ENCODE results near the gene SMARCE1. TPM values are rescaled to one million over a fixed set of nuclear protein-coding genes. Genes with fewer than 3 reads are reported as not detected.
"Not testable (repeated sequence)": the region's sequence is repeated elsewhere in the genome, so short reads cannot be mapped to it uniquely, and the experiment has no call there.

Gene SMARCE1
- total RNA-seq, 2 experiments from 2014 or later: 103 to 104 TPM

GRCh38 chr17:40598301-40598618 is 49.4 kb downstream of the SMARCE1 start:
- H3K4me1 Mint-ChIP-seq (ENCODE audit: low read depth): peaks cover 81% of the 10 kb centered on the region
- intact Hi-C loops (cut with micrococcal nuclease): loop anchor here (1.0 to 2.0 kb wide), 4 partner anchors 15 to 117 kb away; partner anchors contain the start of gene CCR7
- no peak for DNase-seq
- H3K4me3 Mint-ChIP-seq: peak overlapping the region; percentile 43
- no peaks in the 10 kb centered on the region for H3K27me3 Mint-ChIP-seq
- H3K27ac Mint-ChIP-seq: peak overlapping the region; percentile 94
- ChIA-PET CTCF (interaction anchor here (0.8 to 3.6 kb wide), 6 partner anchors 18 to 1090 kb away, joined by 3 to 47 read pairs (median 5); partner anchors contain the start of genes CCR7 and EIF1), POLR2A (interaction anchor here (0.7 to 2.8 kb wide), 6 partner anchors 10 to 36 kb away, joined by 3 to 62 read pairs (median 4); partner anchors contain the start of gene CCR7)
- peaks cover 8% of the 10 kb centered on the region for H3K36me3 Mint-ChIP-seq
- peaks cover 3% of the 10 kb centered on the region for H3K9me3 Mint-ChIP-seq

- peak; percentile 31 for DNase-seq
- Mint-ChIP-seq H3K27ac (peak overlapping the region; percentile 94), H3K9me3 (peaks cover 3% of the 10 kb centered on the region), H3K36me3 (peaks cover 8% of the 10 kb centered on the region), H3K27me3 (no peaks in the 10 kb centered on the region), H3K4me3 (peak overlapping the region; percentile 43), H3K4me1 (ENCODE audit: low read depth) (peaks cover 75% of the 10 kb centered on the region)
- intact Hi-C loops (cut with micrococcal nuclease): loop anchor here (1.0 to 2.0 kb wide), 4 partner anchors 15 to 117 kb away; partner anchors contain the start of gene CCR7
- POLR2A ChIA-PET: interaction anchor here (0.7 to 2.8 kb wide), 7 partner anchors 11 to 35 kb away, joined by 3 to 62 read pairs (median 3); partner anchors contain the start of gene CCR7
- CTCF ChIA-PET: interaction anchor here (0.8 to 3.6 kb wide), 6 partner anchors 18 to 1091 kb away, joined by 3 to 47 read pairs (median 5); partner anchors contain the start of genes CCR7 and EIF1
Measured at GRCh38 chr17:40597556-40598300, 49.9 kb downstream of the SMARCE1 start.

GRCh38 chr17:40597156-40597555 is 50.5 kb downstream of the SMARCE1 start:
- H3K27ac Mint-ChIP-seq: peak overlapping the region; percentile 94
- intact Hi-C loops (cut with micrococcal nuclease): no loop called here
- peaks cover 8% of the 10 kb centered on the region for H3K36me3 Mint-ChIP-seq
- DNase-seq: no peak
- peaks cover 70% of the 10 kb centered on the region for H3K4me1 Mint-ChIP-seq (ENCODE audit: low read depth)
- ChIA-PET POLR2A (interaction anchor here (1.2 to 2.8 kb wide), 3 partner anchors 16 to 35 kb away, joined by 3 to 62 read pairs (median 4); partner anchors contain the start of gene CCR7), CTCF (interaction anchor here (0.9 to 3.6 kb wide), 3 partner anchors 19 to 35 kb away, joined by 3 to 47 read pairs (median 13); partner anchors contain the start of gene CCR7)
- no peaks in the 10 kb centered on the region for H3K27me3 Mint-ChIP-seq
- H3K9me3 Mint-ChIP-seq: peaks cover 3% of the 10 kb centered on the region
- no peak overlapping the region for H3K4me3 Mint-ChIP-seq

- peak overlapping the region; percentile 38 for H3K4me3 Mint-ChIP-seq
- intact Hi-C loops (cut with micrococcal nuclease): no loop called here
- H3K36me3 Mint-ChIP-seq: peaks cover 6% of the 10 kb centered on the region
- H3K27me3 Mint-ChIP-seq: no peaks in the 10 kb centered on the region
- POLR2A ChIA-PET: interaction anchor here (1.2 to 2.8 kb wide), 2 partner anchors 19 to 34 kb away, joined by 3 to 62 read pairs; partner anchors contain the start of gene CCR7
- peak overlapping the region; percentile 77 for H3K27ac Mint-ChIP-seq
- peak; percentile 55 for DNase-seq
- CTCF ChIA-PET: interaction anchor here (3.3 to 3.6 kb wide), 2 partner anchors 20 to 34 kb away, joined by 13 to 47 read pairs; partner anchors contain the start of gene CCR7
- H3K9me3 Mint-ChIP-seq: peaks cover 3% of the 10 kb centered on the region
- H3K4me1 Mint-ChIP-seq (ENCODE audit: low read depth): peaks cover 62% of the 10 kb centered on the region
Measured at GRCh38 chr17:40596261-40596919, 51.2 kb downstream of the SMARCE1 start.

- CTCF ChIA-PET: interaction anchor here (1.1 to 2.6 kb wide), 2 partner anchors 30 to 319 kb away, joined by 3 to 13 read pairs; no protein-coding TSS in a partner anchor
Measured at GRCh38 chr17:40590742-40591141, 56.9 kb downstream of the SMARCE1 start.

GRCh38 chr17:40588552-40588951 is 59.1 kb downstream of the SMARCE1 start:
- Mint-ChIP-seq H3K4me1 (ENCODE audit: low read depth) (peaks cover 61% of the 10 kb centered on the region), H3K36me3 (peaks cover 37% of the 10 kb centered on the region), H3K4me3 (no peak overlapping the region), H3K27me3 (no peaks in the 10 kb centered on the region), H3K27ac (peak overlapping the region; percentile 15), H3K9me3 (peaks cover 35% of the 10 kb centered on the region)
- intact Hi-C loops (cut with micrococcal nuclease): no loop called here
- ChIA-PET CTCF (interaction anchor here (0.7 to 1.0 kb wide), 2 partner anchors 28 to 1054 kb away, joined by 3 to 4 read pairs; no protein-coding TSS in a partner anchor), POLR2A (interaction anchor here (1.1 kb wide), 1 partner anchor 26 kb away, joined by 3 read pairs; no protein-coding TSS in a partner anchor)
- DNase-seq: no peak

More at GRCh38 chr17:40590742-40591141, 56.9 kb downstream of the SMARCE1 start:
- intact Hi-C loops (cut with micrococcal nuclease): no loop called here
- POLR2A ChIA-PET: no interaction called here
- Mint-ChIP-seq H3K4me1 (ENCODE audit: low read depth) (peaks cover 54% of the 10 kb centered on the region), H3K9me3 (peaks cover 16% of the 10 kb centered on the region), H3K27ac (no peak overlapping the region), H3K36me3 (peaks cover 18% of the 10 kb centered on the region), H3K27me3 (no peaks in the 10 kb centered on the region), H3K4me3 (no peak overlapping the region)
- no peak for DNase-seq

GRCh38 chr17:40586264-40586663 is 61.4 kb downstream of the SMARCE1 start:
- Mint-ChIP-seq H3K27ac (peak overlapping the region; percentile 47), H3K9me3 (peaks cover 35% of the 10 kb centered on the region), H3K4me1 (ENCODE audit: low read depth) (peaks cover 81% of the 10 kb centered on the region), H3K36me3 (peaks cover 38% of the 10 kb centered on the region)
- POLR2A ChIA-PET; CTCF ChIA-PET; DNase-seq; H3K4me3 Mint-ChIP-seq; intact Hi-C loops (cut with micrococcal nuclease); H3K27me3 Mint-ChIP-seq: not testable (repeated sequence)

GRCh38 chr17:40584950-40585349 is 62.7 kb downstream of the SMARCE1 start:
- DNase-seq; H3K27me3 Mint-ChIP-seq; intact Hi-C loops (cut with micrococcal nuclease); H3K4me3 Mint-ChIP-seq; H3K27ac Mint-ChIP-seq; POLR2A ChIA-PET: not testable (repeated sequence)
- Mint-ChIP-seq H3K4me1 (ENCODE audit: low read depth) (peaks cover 85% of the 10 kb centered on the region), H3K9me3 (peaks cover 35% of the 10 kb centered on the region), H3K36me3 (peaks cover 38% of the 10 kb centered on the region)
- CTCF ChIA-PET: interaction anchor here (0.7 kb wide), 2 partner anchors 19 to 142 kb away, joined by 3 read pairs; no protein-coding TSS in a partner anchor

GRCh38 chr17:40582328-40582901 is 65.2 kb downstream of the SMARCE1 start:
- Mint-ChIP-seq H3K36me3 (peaks cover 28% of the 10 kb centered on the region), H3K4me3 (peak overlapping the region; percentile 38), H3K27ac (peak overlapping the region; percentile 21), H3K27me3 (no peaks in the 10 kb centered on the region), H3K4me1 (ENCODE audit: low read depth) (peaks cover 82% of the 10 kb centered on the region), H3K9me3 (peaks cover 24% of the 10 kb centered on the region)
- ChIA-PET POLR2A (interaction anchor here (0.6 to 2.9 kb wide), 3 partner anchors 16 to 514 kb away, joined by 3 to 21 read pairs (median 4); no protein-coding TSS in a partner anchor), CTCF (interaction anchor here (1.6 kb wide), 1 partner anchor 22 kb away, joined by 7 read pairs; no protein-coding TSS in a partner anchor)
- DNase-seq: peak; percentile 82
- intact Hi-C loops (cut with micrococcal nuclease): loop anchor here (1.0 kb wide), 2 partner anchors 17 to 21 kb away; partner anchors contain the start of gene CCR7

GRCh38 chr17:40580140-40580539 is 67.5 kb downstream of the SMARCE1 start:
- Mint-ChIP-seq H3K4me1 (ENCODE audit: low read depth) (peaks cover 79% of the 10 kb centered on the region), H3K36me3 (peaks cover 19% of the 10 kb centered on the region), H3K27ac (no peak overlapping the region), H3K9me3 (peaks cover 17% of the 10 kb centered on the region), H3K4me3 (no peak overlapping the region), H3K27me3 (no peaks in the 10 kb centered on the region)
- POLR2A ChIA-PET: interaction anchor here (2.9 kb wide), 1 partner anchor 18 kb away, joined by 21 read pairs; no protein-coding TSS in a partner anchor
- intact Hi-C loops (cut with micrococcal nuclease): no loop called here
- CTCF ChIA-PET: interaction anchor here (1.2 kb wide), 2 partner anchors 17 to 32 kb away, joined by 4 read pairs; no protein-coding TSS in a partner anchor
- no peak for DNase-seq

- POLR2A ChIA-PET: no interaction called here
- H3K27me3 Mint-ChIP-seq: no peaks in the 10 kb centered on the region
- H3K27ac Mint-ChIP-seq: no peak overlapping the region
- peaks cover 19% of the 10 kb centered on the region for H3K36me3 Mint-ChIP-seq
- CTCF ChIA-PET: no interaction called here
- no peak for DNase-seq
- H3K9me3 Mint-ChIP-seq: peaks cover 17% of the 10 kb centered on the region
- intact Hi-C loops (cut with micrococcal nuclease): no loop called here
- H3K4me3 Mint-ChIP-seq: no peak overlapping the region
- H3K4me1 Mint-ChIP-seq (ENCODE audit: low read depth): peaks cover 74% of the 10 kb centered on the region
Measured at GRCh38 chr17:40579471-40579870, 68.1 kb downstream of the SMARCE1 start.

All from activated CD4-positive, alpha-beta memory T cell treated with anti-CD3 and anti-CD28 coated beads for 36 hours (primary cell).